PC-9 (cell line): ENCODE results near the gene OBSL1. TPM values are rescaled to one million over a fixed set of nuclear protein-coding genes. Genes with fewer than 3 reads are reported as not detected.

Source experiments
- BruUV-seq: library from RNA; stranded (reverse); fragments of 400-500 nt; replicated peaks from 2 replicates; lab custom pipeline; 2021; lab: Mats Ljungman, UMichigan
- CTCF ChIA-PET: fragments of 300-600 bp; sonication (Branson Sonifier 250); formaldehyde crosslinking; loops from one replicate; lab custom pipeline; 2022; ENCODE audit warnings: antibody characterized with exemption; lab: Charles Lee
- POLR2A ChIA-PET: fragments of 300-600 bp; sonication (Branson Sonifier 250); formaldehyde crosslinking; loops from one replicate; lab custom pipeline; 2022; ENCODE audit warnings: antibody characterized with exemption; ENCODE audit not compliant: unreplicated experiment; lab: Charles Lee
- DNase-seq, 2 experiments: peaks; one replicate each; pipeline versions ENCODE4 v3.0.0 to v3.0.0-alpha.2; 2015 to 2022; ENCODE audit warnings: mixed read lengths in 1 of 2
- H2AFZ ChIP-seq: fragments of 200-600 bp; sonication (generic); 2 replicates; pipeline ENCODE4 v1.8.1; 2017; ENCODE audit warnings: antibody characterized with exemption
- H3F3A ChIP-seq: fragments of 200-600 bp; sonication (generic); 2 replicates; pipeline ENCODE4 v1.8.1; 2017; ENCODE audit warnings: antibody characterized with exemption, mild to moderate bottlenecking, low read depth; ENCODE audit not compliant: insufficient read depth
- H3K27ac ChIP-seq: fragments of 200-600 bp; sonication (generic); 2 replicates; pipeline ENCODE4 v1.6.1; 2016; ENCODE audit warnings: mixed run types
- H3K27me3 ChIP-seq: fragments of 200-600 bp; sonication (generic); 2 replicates; pipeline ENCODE4 v1.6.1; 2016; ENCODE audit warnings: low read depth, mixed run types; ENCODE audit not compliant: insufficient read depth
- H3K36me3 ChIP-seq: fragments of 200-600 bp; sonication (generic); 2 replicates; pipeline ENCODE4 v1.6.1; 2016; ENCODE audit warnings: low read depth, mixed run types
- H3K4me1 ChIP-seq: fragments of 200-600 bp; sonication (generic); replicated peaks from 2 replicates; pipeline ENCODE4 v1.6.1; 2016; ENCODE audit warnings: mixed run types; ENCODE audit not compliant: insufficient read depth
- H3K4me2 ChIP-seq: fragments of 200-600 bp; sonication (generic); 2 replicates; pipeline ENCODE4 v1.6.1; 2017; ENCODE audit warnings: mixed run types
- H3K4me3 ChIP-seq: fragments of 200-600 bp; sonication (generic); 2 replicates; pipeline ENCODE4 v1.6.1; 2016; ENCODE audit warnings: mixed run types
- H3K79me2 ChIP-seq: fragments of 200-600 bp; sonication (generic); 2 replicates; pipeline ENCODE4 v1.6.1; 2017; ENCODE audit warnings: low read depth, mixed run types
- H3K9me2 ChIP-seq: fragments of 200-600 bp; sonication (generic); 2 replicates; pipeline ENCODE4 v1.8.1; 2017; ENCODE audit warnings: mild to moderate bottlenecking; ENCODE audit not compliant: insufficient read depth
- H3K9me3 ChIP-seq: fragments of 200-600 bp; sonication (generic); 2 replicates; pipeline ENCODE4 v1.8.1; 2016; ENCODE audit warnings: low read depth; ENCODE audit not compliant: insufficient read depth
- H4K20me1 ChIP-seq: fragments of 200-600 bp; sonication (generic); 2 replicates; pipeline ENCODE4 v1.8.1; 2017; ENCODE audit not compliant: insufficient read depth
- EZH2 ChIP-seq: fragments of 200-600 bp; sonication (generic); IDR thresholded peaks from 2 replicates; pipeline ENCODE4 v1.8.0; 2017; ENCODE audit warnings: antibody characterized with exemption, low read depth
- intact Hi-C: fragments of 100-400 bp; cut with micrococcal nuclease; formaldehyde crosslinking; loops from one replicate; pipeline ENCODE4 v1.10.0; 2022; ENCODE audit not compliant: unreplicated experiment
- total RNA-seq: library from RNA; stranded (reverse); gene quantifications from 2 replicates; pipeline ENCODE4 v1.2.3, GENCODE V29; 2021
- TF ChIP-seq, protein P1 (sequence below): fragments of 200-600 bp; sonication (generic); conservative IDR thresholded peaks from 2 replicates; pipeline ENCODE4 v1.6.1; 2017; ENCODE audit warnings: mixed run types, antibody characterized with exemption, mild to moderate bottlenecking, moderate library complexity

OBSL1 gene
- total RNA-seq, 1 experiment from 2014 or later = 110 TPM

DNA sequence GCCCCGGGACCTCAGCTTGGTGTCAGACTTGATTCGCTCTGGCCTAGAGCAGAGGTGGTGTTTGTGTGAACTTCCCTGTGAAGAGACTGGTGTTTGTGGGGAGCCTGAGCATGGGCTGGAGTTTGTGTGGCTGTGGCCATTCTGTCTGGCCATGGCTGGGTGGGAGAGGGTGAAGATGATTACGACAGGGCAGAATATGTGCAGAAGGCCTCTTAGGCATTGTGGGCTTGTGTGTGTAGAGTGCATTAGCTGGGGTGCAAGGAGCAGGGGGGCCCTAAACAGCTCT is 10.5 kb downstream of the OBSL1 start:
- Histone ChIP-seq H3F3A (no peaks in the 10 kb centered on the region), H2AFZ (no peak overlapping the region)
- CTCF ChIA-PET = interaction anchor here (1.4 kb wide), 1 partner anchor 10 kb away, joined by 8 read pairs; the partner anchor contains the start of gene OBSL1

DNA sequence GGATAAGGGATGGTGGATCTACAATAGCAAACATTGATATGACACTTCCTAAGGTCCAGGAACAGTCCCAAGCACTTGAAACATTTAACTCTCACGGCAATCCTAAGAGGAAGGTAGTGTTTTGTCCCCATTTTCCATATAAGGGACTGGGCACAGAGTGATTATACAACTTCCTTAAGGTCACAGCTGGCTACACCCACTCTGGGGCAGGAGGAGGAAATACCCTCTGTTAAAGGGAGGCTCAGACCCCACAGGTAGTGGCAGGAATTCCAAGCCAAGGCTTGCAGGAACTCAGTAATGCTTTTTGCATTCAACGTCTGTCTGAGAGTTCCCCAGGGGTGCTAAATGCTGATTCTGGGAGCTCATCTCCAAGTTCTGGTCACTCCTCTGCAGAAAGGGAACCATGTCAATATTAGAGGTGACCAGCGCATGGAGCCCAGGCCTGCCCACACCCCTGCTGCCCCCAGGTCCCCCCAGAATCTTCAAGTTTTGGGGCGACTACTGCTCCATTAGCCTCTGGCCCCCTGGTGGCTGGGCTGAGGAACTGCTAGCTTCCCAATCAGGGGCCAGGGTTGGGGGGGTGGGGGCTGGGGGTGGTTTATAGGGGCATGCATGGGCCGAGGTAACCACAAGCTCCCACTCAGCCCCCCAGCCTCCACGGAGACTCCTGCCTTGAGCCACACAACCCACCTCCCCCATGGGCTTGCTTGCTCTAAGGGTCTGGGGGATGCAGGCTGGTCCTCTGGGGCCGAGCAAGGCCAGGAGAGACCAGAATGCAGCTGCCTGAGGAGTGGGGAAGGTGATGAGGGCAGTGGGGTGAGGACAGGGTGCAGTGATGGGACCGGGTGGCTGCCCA is 11.1 kb downstream of the OBSL1 start:
- CTCF ChIA-PET = interaction anchor here (0.5 to 1.4 kb wide), 2 partner anchors 11 to 116 kb away, joined by 3 to 8 read pairs; partner anchors contain the start of gene OBSL1
- POLR2A ChIA-PET = interaction anchor here (0.6 kb wide), 1 partner anchor 61 kb away, joined by 5 read pairs; no protein-coding TSS in a partner anchor
- DNase-seq = no peak

More for the DNA sequence above, 10.5 kb downstream of the OBSL1 start:
- DNase-seq = no peak
- Histone ChIP-seq H3K9me3 (no peaks in the 10 kb centered on the region), H3K79me2 (no peaks in the 10 kb centered on the region), H3K27ac (no peak overlapping the region), H3K4me1 (no peaks in the 10 kb centered on the region), H3K9me2 (no peaks in the 10 kb centered on the region), H3K4me3 (no peak overlapping the region), H4K20me1 (no peaks in the 10 kb centered on the region), H3K36me3 (no peaks in the 10 kb centered on the region), H3K4me2 (no peak overlapping the region), H3K27me3 (no peaks in the 10 kb centered on the region)
- intact Hi-C loops = no loop called here
- no TSS peak for BruUV-seq
- POLR2A ChIA-PET = no interaction called here
- TF ChIP-seq, protein P1, sequence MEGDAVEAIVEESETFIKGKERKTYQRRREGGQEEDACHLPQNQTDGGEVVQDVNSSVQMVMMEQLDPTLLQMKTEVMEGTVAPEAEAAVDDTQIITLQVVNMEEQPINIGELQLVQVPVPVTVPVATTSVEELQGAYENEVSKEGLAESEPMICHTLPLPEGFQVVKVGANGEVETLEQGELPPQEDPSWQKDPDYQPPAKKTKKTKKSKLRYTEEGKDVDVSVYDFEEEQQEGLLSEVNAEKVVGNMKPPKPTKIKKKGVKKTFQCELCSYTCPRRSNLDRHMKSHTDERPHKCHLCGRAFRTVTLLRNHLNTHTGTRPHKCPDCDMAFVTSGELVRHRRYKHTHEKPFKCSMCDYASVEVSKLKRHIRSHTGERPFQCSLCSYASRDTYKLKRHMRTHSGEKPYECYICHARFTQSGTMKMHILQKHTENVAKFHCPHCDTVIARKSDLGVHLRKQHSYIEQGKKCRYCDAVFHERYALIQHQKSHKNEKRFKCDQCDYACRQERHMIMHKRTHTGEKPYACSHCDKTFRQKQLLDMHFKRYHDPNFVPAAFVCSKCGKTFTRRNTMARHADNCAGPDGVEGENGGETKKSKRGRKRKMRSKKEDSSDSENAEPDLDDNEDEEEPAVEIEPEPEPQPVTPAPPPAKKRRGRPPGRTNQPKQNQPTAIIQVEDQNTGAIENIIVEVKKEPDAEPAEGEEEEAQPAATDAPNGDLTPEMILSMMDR = no peak
- no peak for TF ChIP-seq EZH2

DNA sequence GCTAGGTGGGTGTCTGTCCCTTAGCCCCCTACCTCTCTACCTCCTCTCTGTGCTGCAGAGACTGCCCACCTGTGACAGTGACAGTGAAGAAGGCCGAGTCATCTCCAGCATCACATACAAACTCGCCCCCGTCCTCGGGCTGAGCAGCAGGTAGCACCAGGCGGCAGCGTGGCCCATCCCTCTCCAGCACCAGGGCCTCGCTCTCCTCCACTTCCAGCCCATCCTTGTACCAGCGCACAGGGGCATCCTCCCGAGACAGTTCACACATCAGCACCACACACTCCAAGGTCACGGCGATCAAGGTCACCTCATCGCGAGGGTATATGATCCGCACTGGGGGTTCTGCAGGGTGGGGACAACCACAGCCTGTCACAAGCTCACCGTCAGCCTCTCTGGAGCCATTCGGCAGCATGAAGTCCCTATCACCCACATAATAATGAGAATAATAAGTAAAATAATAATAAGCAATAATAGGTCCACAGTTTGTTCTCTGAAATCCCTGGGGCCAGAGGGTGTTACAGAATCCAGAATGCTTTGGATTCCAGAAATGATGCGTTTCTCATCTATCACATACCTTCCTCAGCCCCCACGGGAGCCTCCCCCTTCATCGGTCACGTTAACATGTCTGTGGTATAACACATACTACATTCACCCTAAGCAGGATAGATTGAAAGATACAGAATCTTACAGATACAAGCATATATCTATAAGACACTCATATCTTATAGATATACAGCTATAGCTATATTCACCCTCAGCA is 12.0 kb downstream of the OBSL1 start:
- Histone ChIP-seq H3K4me1 (no peaks in the 10 kb centered on the region), H3K4me3 (no peak overlapping the region), H3K36me3 (no peaks in the 10 kb centered on the region), H3K79me2 (no peaks in the 10 kb centered on the region), H3F3A (no peaks in the 10 kb centered on the region), H3K4me2 (no peak overlapping the region), H3K27ac (no peak overlapping the region), H3K27me3 (no peaks in the 10 kb centered on the region), H3K9me3 (no peaks in the 10 kb centered on the region), H4K20me1 (no peaks in the 10 kb centered on the region), H3K9me2 (no peaks in the 10 kb centered on the region), H2AFZ (no peak overlapping the region)
- DNase-seq = no peak
- ChIA-PET POLR2A (interaction anchor here (0.6 kb wide), 1 partner anchor 60 kb away, joined by 5 read pairs; no protein-coding TSS in a partner anchor), CTCF (interaction anchor here (0.5 to 1.4 kb wide), 2 partner anchors 12 to 115 kb away, joined by 3 to 8 read pairs; partner anchors contain the start of gene OBSL1)
- intact Hi-C loops = no loop called here
- TF ChIP-seq, protein P1 = no peak
- no peak for TF ChIP-seq EZH2
- BruUV-seq = TSS peak; percentile 19

More for the DNA sequence above, 11.1 kb downstream of the OBSL1 start:
- Histone ChIP-seq H3K27me3 (no peaks in the 10 kb centered on the region), H3K27ac (no peak overlapping the region), H3K4me3 (no peak overlapping the region), H4K20me1 (no peaks in the 10 kb centered on the region), H3K9me2 (no peaks in the 10 kb centered on the region), H3K79me2 (no peaks in the 10 kb centered on the region), H3K4me1 (no peaks in the 10 kb centered on the region), H3F3A (no peaks in the 10 kb centered on the region), H3K4me2 (no peak overlapping the region), H2AFZ (no peak overlapping the region), H3K9me3 (no peaks in the 10 kb centered on the region), H3K36me3 (no peaks in the 10 kb centered on the region)
- BruUV-seq = no TSS peak
- intact Hi-C loops = no loop called here
- TF ChIP-seq EZH2 = no peak
- TF ChIP-seq, protein P1 = peak; percentile 82
